ENCODE data around the gene ZFP92.
A peak's percentile ranks its signal among the peaks of the same experiment; 100 is the strongest.

ZFP92 gene

DNA sequence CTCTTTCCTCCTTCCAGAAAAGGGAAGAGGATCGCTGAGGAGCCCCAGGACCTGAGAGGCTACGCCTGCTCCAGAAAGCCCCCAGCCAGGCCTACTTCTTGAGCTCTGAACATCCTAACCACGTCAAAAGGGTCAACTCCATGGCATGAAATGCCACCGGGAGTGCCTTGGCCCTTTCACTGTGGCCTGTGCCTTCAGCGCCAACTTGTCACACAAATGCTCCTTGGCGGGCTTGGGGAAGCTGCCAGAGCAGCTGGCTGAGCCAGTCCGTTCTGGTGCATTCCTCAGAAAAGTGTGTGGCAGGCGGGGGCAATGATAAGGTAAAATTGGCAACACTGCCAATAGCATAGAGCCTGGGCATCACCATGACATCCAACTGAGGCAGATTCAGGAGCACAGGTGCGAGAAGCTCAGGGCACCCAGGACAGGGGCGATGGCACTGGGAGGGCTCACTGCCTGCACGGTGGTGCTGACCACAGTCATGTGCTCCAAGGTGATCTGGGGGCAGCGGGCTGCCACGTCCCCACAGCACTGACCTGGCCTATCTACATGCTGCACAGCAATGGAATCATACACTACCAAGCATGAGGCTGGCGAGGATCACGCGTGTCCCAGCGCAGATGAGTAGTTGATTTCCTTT, 46.7 kb downstream of the ZFP92 start:
- no peak for DNase-seq

DNA sequence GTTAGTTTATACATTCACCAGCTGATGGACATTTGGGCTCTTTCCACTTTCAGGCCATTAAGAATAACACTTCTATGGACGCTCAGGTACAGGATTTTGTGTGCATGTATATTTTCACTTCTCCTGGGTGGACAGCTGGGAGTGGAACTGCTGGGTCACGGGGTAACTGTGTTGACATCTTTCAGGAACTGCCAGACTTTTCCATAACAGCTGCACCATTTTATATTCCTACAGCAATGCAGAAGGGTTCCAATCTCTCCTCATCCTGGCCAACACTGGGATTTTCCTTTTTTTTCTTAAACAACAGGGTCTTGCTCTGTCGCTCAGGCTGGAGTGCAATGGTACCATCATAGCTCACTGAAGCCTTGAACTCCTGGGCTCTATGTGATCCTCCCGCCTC, 47.2 kb downstream of the ZFP92 start:
- DNase-seq = no peak

DNA sequence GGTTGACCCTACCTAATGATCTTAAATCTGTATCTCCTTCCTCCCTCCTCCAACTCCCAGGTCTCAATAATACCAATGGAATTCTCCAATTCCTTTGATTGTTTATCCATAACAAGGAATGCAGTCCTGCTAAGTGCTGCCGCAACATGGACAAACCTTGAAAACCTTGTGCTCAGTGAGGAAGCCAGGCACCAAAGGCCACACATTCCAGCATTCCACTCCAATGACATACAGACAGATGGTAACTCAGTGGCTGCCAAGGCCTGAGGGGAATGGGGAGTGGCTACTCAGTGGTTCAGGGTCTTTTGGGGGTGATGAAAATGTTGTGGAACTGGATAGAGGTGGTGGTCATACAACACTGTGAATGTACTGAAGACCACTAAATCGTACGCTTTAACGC, 48.7 kb downstream of the ZFP92 start:
- DNase-seq = no peak

DNA sequence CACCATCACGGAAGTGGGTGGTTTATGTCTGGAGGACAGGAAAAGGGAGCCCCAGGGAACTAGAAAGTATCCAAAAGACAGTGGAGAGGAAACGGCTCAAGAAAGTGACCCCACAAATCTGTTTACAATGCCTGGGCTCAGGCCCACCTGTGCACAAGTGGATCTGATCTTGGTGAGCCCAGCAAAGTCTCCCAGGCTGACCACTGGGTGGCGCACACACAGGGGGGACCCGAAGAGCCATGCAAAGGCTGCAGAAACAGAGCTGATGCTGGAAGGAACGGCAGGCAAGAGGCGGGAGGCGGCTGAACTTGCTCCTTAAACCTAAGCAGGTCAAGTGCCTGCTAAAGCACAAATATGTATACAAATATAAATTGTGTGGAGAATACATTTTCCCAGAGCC, 49.6 kb downstream of the ZFP92 start:
- DNase-seq = peak; percentile 33

All from T-helper 9 cell (primary cell).